ENCODE data around the gene SLC9A9. TPM values are rescaled to one million over a fixed set of nuclear protein-coding genes. Genes with fewer than 3 reads are reported as not detected.

The SLC9A9 gene
- total RNA-seq, 3 donors from 2014 or later (not counting 1 experiment from before 2014, with no cell fraction given) = 24.0 to 29.1 (median 27.2) TPM

GRCh38 chr3:143329567-143330211, 518.6 kb downstream of the SLC9A9 start:
- peaks cover 4% of the 10 kb centered on the region for H3K4me1 ChIP-seq (ENCODE audit: control insufficient read depth, insufficient read depth, low read length)
- DNase-seq (no peak), ATAC-seq (no peak)
- H3K27ac ChIP-seq (ENCODE audit: low read length) = no peak overlapping the region
- Mint-ChIP-seq H3K9me3 (peaks cover 0 to 2% of the 10 kb centered on the region in 2 donors), H3K36me3 (peaks cover 3% of the 10 kb centered on the region), H3K4me3 (no peak overlapping the region), H3K4me1 (peaks cover 44 to 48% of the 10 kb centered on the region in 2 donors), H3K27me3 (ENCODE audit: low read depth in 2 of 2) (no peaks in the 10 kb centered on the region), H3K27ac (no peak overlapping the region)
- no peak for TF ChIP-seq CTCF (IDR thresholded peaks at IDR 0.05)
- no peaks in the 10 kb centered on the region for H3K9me3 ChIP-seq (ENCODE audit: control insufficient read depth, insufficient read depth, low read length)
- intact Hi-C loops (cut with micrococcal nuclease) = no loop called here
- H3K4me3 ChIP-seq (ENCODE audit: low read length) = no peak overlapping the region
- no peaks in the 10 kb centered on the region for H3K36me3 ChIP-seq (ENCODE audit: control insufficient read depth, insufficient read depth, low read length)
- WGBS (ENCODE audit: insufficient coverage) = 80% methylated on average over 18 of the region's 19 CpGs
- no peaks in the 10 kb centered on the region for H3K27me3 ChIP-seq (ENCODE audit: control insufficient read depth, insufficient read depth, low read length)

GRCh38 chr3:143328451-143328850, 519.8 kb downstream of the SLC9A9 start:
- intact Hi-C loops (cut with micrococcal nuclease) = no loop called here
- no peak overlapping the region for H3K4me3 Mint-ChIP-seq
- no peak for TF ChIP-seq CTCF (IDR thresholded peaks at IDR 0.05)
- H3K27ac Mint-ChIP-seq = no peak overlapping the region
- Histone ChIP-seq H3K27ac (ENCODE audit: low read length) (no peak overlapping the region), H3K27me3 (ENCODE audit: control insufficient read depth, insufficient read depth, low read length) (no peaks in the 10 kb centered on the region), H3K4me3 (ENCODE audit: low read length) (no peak overlapping the region), H3K36me3 (ENCODE audit: control insufficient read depth, insufficient read depth, low read length) (no peaks in the 10 kb centered on the region), H3K4me1 (ENCODE audit: control insufficient read depth, insufficient read depth, low read length) (peaks cover 4% of the 10 kb centered on the region), H3K9me3 (ENCODE audit: control insufficient read depth, insufficient read depth, low read length) (no peaks in the 10 kb centered on the region)
- H3K27me3 Mint-ChIP-seq (ENCODE audit: low read depth in 2 of 2) = no peaks in the 10 kb centered on the region
- DNase-seq = no peak
- H3K4me1 Mint-ChIP-seq = peaks cover 43 to 44% of the 10 kb centered on the region in 2 donors
- H3K9me3 Mint-ChIP-seq = peaks cover 0 to 2% of the 10 kb centered on the region in 2 donors
- no peaks in the 10 kb centered on the region for H3K36me3 Mint-ChIP-seq
- WGBS (ENCODE audit: insufficient coverage) = 89% methylated on average over 4 of the region's 5 CpGs
- no peak for ATAC-seq

- Mint-ChIP-seq H3K4me1 (peaks cover 45 to 47% of the 10 kb centered on the region in 2 donors), H3K36me3 (peaks cover 7% of the 10 kb centered on the region), H3K27ac (peak overlapping the region; percentile 28 to 42), H3K4me3 (peak overlapping the region; percentile 29), H3K27me3 (ENCODE audit: low read depth in 2 of 2) (no peaks in the 10 kb centered on the region), H3K9me3 (peaks cover 0 to 2% of the 10 kb centered on the region in 2 donors)
- Histone ChIP-seq H3K27ac (ENCODE audit: low read length) (no peak overlapping the region), H3K9me3 (ENCODE audit: control insufficient read depth, insufficient read depth, low read length) (no peaks in the 10 kb centered on the region), H3K4me1 (ENCODE audit: control insufficient read depth, insufficient read depth, low read length) (peaks cover 6% of the 10 kb centered on the region), H3K4me3 (ENCODE audit: low read length) (no peak overlapping the region), H3K36me3 (ENCODE audit: control insufficient read depth, insufficient read depth, low read length) (no peaks in the 10 kb centered on the region), H3K27me3 (ENCODE audit: control insufficient read depth, insufficient read depth, low read length) (no peaks in the 10 kb centered on the region)
- ATAC-seq (no peak), DNase-seq (no peak)
- intact Hi-C loops (cut with micrococcal nuclease) = no loop called here
- 33% methylated on average over 1 of the region's 1 CpG for WGBS (ENCODE audit: insufficient coverage)
- no peak for TF ChIP-seq CTCF (IDR thresholded peaks at IDR 0.05)
These were observed 521.1 kb downstream of the SLC9A9 start for GRCh38 chr3:143326983-143327778.

Data from natural killer cell (primary cell).